ENCODE measurements around the gene EFCAB6.

The EFCAB6 gene

DNA sequence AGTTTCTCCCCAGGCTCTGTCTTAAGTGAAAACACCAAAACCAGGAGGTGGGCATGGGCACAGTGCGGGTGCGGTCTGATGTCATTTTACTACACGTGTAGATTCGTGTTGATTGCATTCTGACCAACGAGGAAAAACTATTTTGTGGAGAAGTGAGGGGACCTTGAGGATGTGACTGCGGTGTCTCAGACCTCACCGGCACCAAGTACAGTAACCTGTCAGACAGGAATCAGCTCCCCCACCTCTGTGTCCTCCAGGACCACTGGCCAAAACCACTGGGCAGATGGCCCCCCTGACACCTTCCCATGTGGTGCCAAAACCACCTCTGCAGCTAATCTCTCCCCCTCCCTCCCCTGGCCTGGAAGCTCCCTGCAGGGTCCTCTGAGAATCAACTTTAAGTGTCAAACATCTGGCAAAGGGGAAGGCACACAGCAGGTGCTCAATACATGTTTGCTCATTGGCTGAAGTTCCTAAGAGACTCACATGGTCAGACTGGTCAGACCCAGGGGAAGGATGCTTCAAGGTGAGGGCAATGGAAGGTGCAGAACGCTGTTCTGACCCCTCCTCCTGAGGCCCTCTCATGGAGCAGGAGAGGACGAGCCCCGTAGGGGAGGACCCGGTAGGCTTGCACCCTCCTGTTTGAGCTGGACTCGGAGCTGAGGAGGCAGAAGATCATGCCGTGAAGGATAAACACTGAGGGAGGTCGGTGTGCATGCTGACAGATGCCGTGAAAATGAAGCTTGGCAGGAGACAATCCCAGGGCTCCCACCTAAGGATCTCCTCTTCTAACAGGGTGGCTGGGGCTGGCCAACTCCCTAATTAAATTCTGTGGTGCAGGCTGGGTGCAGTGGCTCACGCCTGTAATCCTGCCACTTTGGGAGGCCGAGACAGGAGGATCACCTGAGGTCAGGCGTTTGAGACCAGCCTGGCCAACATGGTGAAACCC lies 270.4 kb downstream of the EFCAB6 start:
- Histone ChIP-seq H3K4me2 (ENCODE audit: low read depth, low read length, poor library complexity, severe bottlenecking) (no peak overlapping the region), H2AFZ (ENCODE audit: low read length) (no peak overlapping the region), H3K9ac (ENCODE audit: low read depth, low read length, poor library complexity, severe bottlenecking) (no peak overlapping the region), H3K27me3 (ENCODE audit: insufficient read depth, low read length, poor library complexity, severe bottlenecking) (no peaks in the 10 kb centered on the region), H3K9me3 (ENCODE audit: insufficient read depth, low read depth, low read length) (no peaks in the 10 kb centered on the region), H3K36me3 (ENCODE audit: insufficient read depth, low read length) (no peaks in the 10 kb centered on the region), H3K79me2 (ENCODE audit: insufficient read depth, low read length) (no peaks in the 10 kb centered on the region), H3K9me2 (replicated peaks; ENCODE audit: low read depth, low read length) (no peaks in the 10 kb centered on the region), H4K20me1 (ENCODE audit: insufficient read depth, low read length, poor library complexity, severe bottlenecking) (no peaks in the 10 kb centered on the region), H3F3A (ENCODE audit: low read depth) (no peaks in the 10 kb centered on the region), H3K4me1 (ENCODE audit: insufficient read depth, low read length, poor library complexity, severe bottlenecking) (peaks cover 2% of the 10 kb centered on the region), H3K4me3 (ENCODE audit: low read length, poor library complexity, severe bottlenecking) (no peak overlapping the region)
- no peak for TF ChIP-seq EZH2phosphoT487 (IDR thresholded peaks at IDR 0.05; ENCODE audit: borderline replicate concordance)
- TF ChIP-seq, protein P1, sequence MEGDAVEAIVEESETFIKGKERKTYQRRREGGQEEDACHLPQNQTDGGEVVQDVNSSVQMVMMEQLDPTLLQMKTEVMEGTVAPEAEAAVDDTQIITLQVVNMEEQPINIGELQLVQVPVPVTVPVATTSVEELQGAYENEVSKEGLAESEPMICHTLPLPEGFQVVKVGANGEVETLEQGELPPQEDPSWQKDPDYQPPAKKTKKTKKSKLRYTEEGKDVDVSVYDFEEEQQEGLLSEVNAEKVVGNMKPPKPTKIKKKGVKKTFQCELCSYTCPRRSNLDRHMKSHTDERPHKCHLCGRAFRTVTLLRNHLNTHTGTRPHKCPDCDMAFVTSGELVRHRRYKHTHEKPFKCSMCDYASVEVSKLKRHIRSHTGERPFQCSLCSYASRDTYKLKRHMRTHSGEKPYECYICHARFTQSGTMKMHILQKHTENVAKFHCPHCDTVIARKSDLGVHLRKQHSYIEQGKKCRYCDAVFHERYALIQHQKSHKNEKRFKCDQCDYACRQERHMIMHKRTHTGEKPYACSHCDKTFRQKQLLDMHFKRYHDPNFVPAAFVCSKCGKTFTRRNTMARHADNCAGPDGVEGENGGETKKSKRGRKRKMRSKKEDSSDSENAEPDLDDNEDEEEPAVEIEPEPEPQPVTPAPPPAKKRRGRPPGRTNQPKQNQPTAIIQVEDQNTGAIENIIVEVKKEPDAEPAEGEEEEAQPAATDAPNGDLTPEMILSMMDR (conservative IDR thresholded peaks at IDR 0.05; ENCODE audit: low read length), result no peak

DNA sequence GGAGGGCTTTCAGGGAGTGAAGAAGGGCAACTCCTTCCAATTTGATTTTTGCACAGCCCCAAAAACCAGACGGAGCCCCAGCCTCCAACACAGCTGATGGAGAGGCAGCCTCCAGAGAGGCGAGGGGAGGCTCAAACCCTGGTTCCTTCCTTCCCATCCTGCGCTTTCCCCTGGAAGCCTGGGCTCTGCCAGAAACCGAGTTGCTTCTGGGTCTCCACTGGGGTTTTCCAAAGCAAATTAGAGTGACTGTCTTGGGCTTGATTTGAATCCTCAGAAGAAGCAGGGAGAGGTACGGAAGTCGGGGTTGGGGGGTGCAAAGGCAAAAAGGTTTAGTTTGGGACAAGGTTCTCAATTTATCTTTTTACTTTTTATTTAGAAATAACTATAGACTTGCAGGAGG lies 271.1 kb downstream of the EFCAB6 start:
- no peak overlapping the region for H3K9ac ChIP-seq (ENCODE audit: low read depth, low read length, poor library complexity, severe bottlenecking)
- H3K4me1 ChIP-seq (ENCODE audit: insufficient read depth, low read length, poor library complexity, severe bottlenecking), result peaks cover 6% of the 10 kb centered on the region
- no peaks in the 10 kb centered on the region for H3K9me2 ChIP-seq (replicated peaks; ENCODE audit: low read depth, low read length)
- TF ChIP-seq, protein P1 (conservative IDR thresholded peaks at IDR 0.05; ENCODE audit: low read length), result no peak
- H3K36me3 ChIP-seq (ENCODE audit: insufficient read depth, low read length), result no peaks in the 10 kb centered on the region
- no peaks in the 10 kb centered on the region for H3F3A ChIP-seq (ENCODE audit: low read depth)
- H3K9me3 ChIP-seq (ENCODE audit: insufficient read depth, low read depth, low read length), result no peaks in the 10 kb centered on the region
- H3K79me2 ChIP-seq (ENCODE audit: insufficient read depth, low read length), result no peaks in the 10 kb centered on the region
- no peaks in the 10 kb centered on the region for H3K27me3 ChIP-seq (ENCODE audit: insufficient read depth, low read length, poor library complexity, severe bottlenecking)
- H3K4me2 ChIP-seq (ENCODE audit: low read depth, low read length, poor library complexity, severe bottlenecking), result no peak overlapping the region
- H3K4me3 ChIP-seq (ENCODE audit: low read length, poor library complexity, severe bottlenecking), result no peak overlapping the region
- no peak overlapping the region for H2AFZ ChIP-seq (ENCODE audit: low read length)
- H4K20me1 ChIP-seq (ENCODE audit: insufficient read depth, low read length, poor library complexity, severe bottlenecking), result no peaks in the 10 kb centered on the region

DNA sequence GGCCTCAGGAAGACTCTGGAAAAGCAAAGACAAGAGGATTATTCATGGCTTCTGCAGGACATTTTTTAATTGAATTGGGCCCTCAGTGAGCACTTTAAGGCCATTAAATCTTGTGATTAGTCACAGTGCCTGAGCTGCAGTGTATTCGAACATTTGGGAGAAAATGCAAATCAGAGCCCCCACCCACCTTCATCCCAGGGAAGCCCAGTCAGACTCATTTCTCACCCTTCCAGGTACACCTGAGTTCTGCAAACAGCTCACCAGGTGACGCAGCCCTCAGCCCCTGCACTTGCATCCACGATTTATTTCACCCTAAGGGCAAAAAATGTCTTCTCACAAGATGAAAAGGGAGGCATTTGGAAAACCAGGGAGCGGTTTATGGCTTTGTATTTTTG lies 271.6 kb downstream of the EFCAB6 start:
- H2AFZ ChIP-seq (ENCODE audit: low read length), result no peak overlapping the region
- no peaks in the 10 kb centered on the region for H3K79me2 ChIP-seq (ENCODE audit: insufficient read depth, low read length)
- H3F3A ChIP-seq (ENCODE audit: low read depth), result no peaks in the 10 kb centered on the region
- no peaks in the 10 kb centered on the region for H3K27me3 ChIP-seq (ENCODE audit: insufficient read depth, low read length, poor library complexity, severe bottlenecking)
- H3K4me1 ChIP-seq (ENCODE audit: insufficient read depth, low read length, poor library complexity, severe bottlenecking), result peaks cover 6% of the 10 kb centered on the region
- no peak overlapping the region for H3K4me2 ChIP-seq (ENCODE audit: low read depth, low read length, poor library complexity, severe bottlenecking)
- H4K20me1 ChIP-seq (ENCODE audit: insufficient read depth, low read length, poor library complexity, severe bottlenecking), result no peaks in the 10 kb centered on the region
- H3K4me3 ChIP-seq (ENCODE audit: low read length, poor library complexity, severe bottlenecking), result no peak overlapping the region
- no peak for TF ChIP-seq EZH2phosphoT487 (IDR thresholded peaks at IDR 0.05; ENCODE audit: borderline replicate concordance)
- TF ChIP-seq, protein P1 (conservative IDR thresholded peaks at IDR 0.05; ENCODE audit: low read length), result no peak
- no peaks in the 10 kb centered on the region for H3K9me2 ChIP-seq (replicated peaks; ENCODE audit: low read depth, low read length)
- no peak overlapping the region for H3K9ac ChIP-seq (ENCODE audit: low read depth, low read length, poor library complexity, severe bottlenecking)
- H3K36me3 ChIP-seq (ENCODE audit: insufficient read depth, low read length), result no peaks in the 10 kb centered on the region
- no peaks in the 10 kb centered on the region for H3K9me3 ChIP-seq (ENCODE audit: insufficient read depth, low read depth, low read length)
